ENCODE data around the gene IQSEC1. TPM values are rescaled to one million over a fixed set of nuclear protein-coding genes. Genes with fewer than 3 reads are reported as not detected.

IQSEC1 gene
- total RNA-seq, 1 donor from 2014 or later, result 31.3 TPM

DNA sequence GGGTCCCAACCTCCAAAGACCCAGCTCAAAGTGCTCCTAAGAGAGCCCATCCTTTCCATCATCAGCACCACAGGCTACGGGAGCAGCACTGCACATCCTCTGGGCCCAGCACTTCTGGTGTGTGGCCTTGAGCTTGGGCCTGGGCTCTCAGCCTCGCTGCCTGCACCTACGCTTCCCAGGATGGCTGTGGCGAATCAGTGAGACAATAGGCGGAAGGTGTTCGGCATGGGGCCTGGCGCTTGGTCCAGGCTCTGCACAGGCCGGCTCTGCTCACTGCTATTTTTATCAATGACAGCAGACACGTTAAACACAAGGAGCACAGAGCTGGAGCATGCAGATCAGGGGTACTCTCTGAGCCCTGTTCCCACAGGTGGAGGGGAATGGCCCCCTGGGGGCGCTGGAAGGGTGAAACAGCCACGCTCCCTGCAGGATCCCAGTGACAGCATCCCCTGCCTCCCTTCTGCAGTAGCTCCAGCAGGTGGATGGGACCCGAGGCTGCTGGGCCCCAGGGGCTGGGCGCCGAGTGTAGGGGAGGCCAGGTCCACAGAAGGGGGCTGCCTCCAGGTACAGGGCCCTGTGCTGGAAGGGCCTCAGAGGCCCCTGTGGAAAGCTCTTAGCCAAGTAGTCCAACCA, 141.8 kb downstream of the IQSEC1 start:
- Mint-ChIP-seq H3K36me3 (ENCODE audit: low read depth) (no peaks in the 10 kb centered on the region), H3K4me1 (no peaks in the 10 kb centered on the region), H3K4me3 (no peak overlapping the region), H3K27me3 (ENCODE audit: low read depth) (no peaks in the 10 kb centered on the region), H3K9me3 (no peaks in the 10 kb centered on the region), H3K27ac (ENCODE audit: unreplicated experiment) (no peak overlapping the region)
- TF ChIP-seq, protein P1, sequence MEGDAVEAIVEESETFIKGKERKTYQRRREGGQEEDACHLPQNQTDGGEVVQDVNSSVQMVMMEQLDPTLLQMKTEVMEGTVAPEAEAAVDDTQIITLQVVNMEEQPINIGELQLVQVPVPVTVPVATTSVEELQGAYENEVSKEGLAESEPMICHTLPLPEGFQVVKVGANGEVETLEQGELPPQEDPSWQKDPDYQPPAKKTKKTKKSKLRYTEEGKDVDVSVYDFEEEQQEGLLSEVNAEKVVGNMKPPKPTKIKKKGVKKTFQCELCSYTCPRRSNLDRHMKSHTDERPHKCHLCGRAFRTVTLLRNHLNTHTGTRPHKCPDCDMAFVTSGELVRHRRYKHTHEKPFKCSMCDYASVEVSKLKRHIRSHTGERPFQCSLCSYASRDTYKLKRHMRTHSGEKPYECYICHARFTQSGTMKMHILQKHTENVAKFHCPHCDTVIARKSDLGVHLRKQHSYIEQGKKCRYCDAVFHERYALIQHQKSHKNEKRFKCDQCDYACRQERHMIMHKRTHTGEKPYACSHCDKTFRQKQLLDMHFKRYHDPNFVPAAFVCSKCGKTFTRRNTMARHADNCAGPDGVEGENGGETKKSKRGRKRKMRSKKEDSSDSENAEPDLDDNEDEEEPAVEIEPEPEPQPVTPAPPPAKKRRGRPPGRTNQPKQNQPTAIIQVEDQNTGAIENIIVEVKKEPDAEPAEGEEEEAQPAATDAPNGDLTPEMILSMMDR (conservative IDR thresholded peaks at IDR 0.05), result no peak
- DNase-seq (ENCODE audit: low read depth, low spot score), result no peak

DNA sequence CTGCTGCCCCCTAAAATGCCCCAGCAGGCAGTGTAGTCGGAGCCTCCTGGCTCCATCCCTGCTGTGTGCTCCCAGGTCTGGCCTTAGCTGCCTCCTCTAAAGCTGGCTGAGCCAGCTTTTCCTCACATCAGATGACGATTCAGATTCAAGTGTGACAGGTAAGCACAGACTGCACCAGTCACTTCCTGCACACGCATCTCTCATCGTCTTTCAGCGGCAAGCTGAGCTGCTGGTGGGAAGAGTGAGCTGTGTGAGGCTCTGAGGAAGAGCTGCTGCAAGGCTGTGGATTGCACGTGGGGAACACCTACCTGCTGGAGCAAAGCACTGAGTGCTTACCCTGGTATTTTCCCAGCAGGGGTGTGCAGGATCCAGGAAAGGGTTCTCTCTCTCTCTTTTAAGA, 143.4 kb downstream of the IQSEC1 start:
- TF ChIP-seq, protein P1 (conservative IDR thresholded peaks at IDR 0.05), result no peak
- H3K4me3 Mint-ChIP-seq, result no peak overlapping the region
- no peaks in the 10 kb centered on the region for H3K27me3 Mint-ChIP-seq (ENCODE audit: low read depth)
- H3K4me1 Mint-ChIP-seq, result no peaks in the 10 kb centered on the region
- no peak for DNase-seq (ENCODE audit: low read depth, low spot score)
- H3K36me3 Mint-ChIP-seq (ENCODE audit: low read depth), result no peaks in the 10 kb centered on the region
- H3K27ac Mint-ChIP-seq (ENCODE audit: unreplicated experiment), result no peak overlapping the region
- no peaks in the 10 kb centered on the region for H3K9me3 Mint-ChIP-seq

DNA sequence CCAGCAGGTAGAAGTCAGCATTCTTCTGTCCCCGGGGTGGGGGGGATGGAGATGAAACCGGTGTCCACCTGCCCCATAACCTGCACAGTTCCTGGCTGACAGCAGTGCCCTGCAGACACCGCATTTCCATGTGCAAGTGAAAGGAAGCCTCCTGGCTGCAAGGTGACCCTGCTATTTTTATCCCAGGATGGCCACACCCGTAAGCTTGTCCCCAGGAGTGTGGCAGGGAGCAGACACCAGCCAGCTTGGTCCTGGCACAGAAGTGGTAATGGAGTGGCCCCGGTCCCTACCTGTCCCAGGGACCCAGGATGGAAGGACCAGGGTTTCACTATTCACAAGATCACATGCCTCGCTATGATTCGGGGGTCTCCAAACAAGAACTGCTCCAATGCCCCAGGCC, 146.6 kb downstream of the IQSEC1 start:
- Mint-ChIP-seq H3K36me3 (ENCODE audit: low read depth) (no peaks in the 10 kb centered on the region), H3K27ac (ENCODE audit: unreplicated experiment) (no peak overlapping the region), H3K4me3 (no peak overlapping the region), H3K27me3 (ENCODE audit: low read depth) (no peaks in the 10 kb centered on the region), H3K9me3 (no peaks in the 10 kb centered on the region), H3K4me1 (no peaks in the 10 kb centered on the region)
- TF ChIP-seq, protein P1 (conservative IDR thresholded peaks at IDR 0.05), result no peak
- DNase-seq (ENCODE audit: low read depth, low spot score), result no peak

DNA sequence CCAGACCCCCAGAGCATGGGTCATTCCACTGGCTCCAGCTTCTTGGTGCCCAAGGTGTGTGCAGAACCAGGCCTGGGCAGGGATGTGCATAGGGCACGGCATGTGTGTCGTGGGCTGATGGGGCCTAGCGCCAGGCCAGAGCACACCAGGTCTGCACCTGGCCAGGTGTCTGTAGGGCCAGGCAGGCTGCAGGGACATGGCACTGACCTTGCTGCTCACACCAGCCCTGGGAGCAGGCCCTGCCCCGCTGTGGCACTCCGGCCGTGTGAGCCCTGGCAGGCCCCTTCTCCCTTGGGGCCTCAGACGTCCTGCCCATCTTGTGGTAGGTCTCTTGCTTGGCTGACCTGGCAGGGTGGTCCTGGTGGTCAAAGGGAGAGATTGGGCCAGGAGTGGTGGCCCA, 147.6 kb downstream of the IQSEC1 start:
- H3K27ac Mint-ChIP-seq (ENCODE audit: unreplicated experiment), result no peak overlapping the region
- no peaks in the 10 kb centered on the region for H3K36me3 Mint-ChIP-seq (ENCODE audit: low read depth)
- H3K4me3 Mint-ChIP-seq, result no peak overlapping the region
- no peak for DNase-seq (ENCODE audit: low read depth, low spot score)
- no peaks in the 10 kb centered on the region for H3K9me3 Mint-ChIP-seq
- no peaks in the 10 kb centered on the region for H3K27me3 Mint-ChIP-seq (ENCODE audit: low read depth)
- H3K4me1 Mint-ChIP-seq, result no peaks in the 10 kb centered on the region
- TF ChIP-seq, protein P1 (conservative IDR thresholded peaks at IDR 0.05), result no peak

DNA sequence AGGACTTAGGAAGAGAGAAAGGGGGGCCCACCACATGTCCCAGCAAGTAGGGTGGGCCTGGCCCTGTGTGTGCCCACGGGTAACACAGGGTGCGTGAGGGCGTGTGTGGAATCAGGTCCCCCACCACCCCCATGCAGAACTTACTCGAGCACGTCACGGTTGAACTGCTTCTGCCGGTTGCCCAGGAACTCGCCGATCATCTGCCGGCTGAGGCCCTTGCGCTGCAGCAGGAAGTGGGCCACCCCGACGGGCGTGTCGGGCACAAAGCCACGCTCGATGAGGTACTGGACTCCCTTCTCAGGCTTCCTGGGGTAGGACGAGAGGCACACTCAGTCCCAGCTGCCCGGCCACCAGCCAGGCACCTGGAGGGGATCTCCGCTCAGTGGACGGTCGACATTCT, 148.8 kb downstream of the IQSEC1 start:
- TF ChIP-seq, protein P1 (conservative IDR thresholded peaks at IDR 0.05), result no peak
- Mint-ChIP-seq H3K4me3 (no peak overlapping the region), H3K4me1 (no peaks in the 10 kb centered on the region), H3K36me3 (ENCODE audit: low read depth) (no peaks in the 10 kb centered on the region), H3K27ac (ENCODE audit: unreplicated experiment) (no peak overlapping the region), H3K9me3 (no peaks in the 10 kb centered on the region), H3K27me3 (ENCODE audit: low read depth) (no peaks in the 10 kb centered on the region)
- no peak for DNase-seq (ENCODE audit: low read depth, low spot score)
